Aorta (tissue), 5 donors: ENCODE data around the gene CSGALNACT2. TPM values are rescaled to one million over a fixed set of nuclear protein-coding genes. Genes with fewer than 3 reads are reported as not detected.

ENCODE experiments used
- ATAC-seq: fragments of 200-7000 bp; cut with Tn5 transposase; one replicate; pipeline ENCODE4 v1.9.1; 2022; ENCODE audit warnings: moderate library complexity; ENCODE audit not compliant: low FRiP score
- DNase-seq, 2 donors: peaks; one replicate each; pipeline ENCODE4 v3.0.0-alpha.2; 2020
- H3K27ac ChIP-seq, 2 donors: one replicate each; pipeline ENCODE4 v1.5.1; 2013; ENCODE audit warnings: low read length in 2 of 2, mild to moderate bottlenecking in 2 of 2, moderate library complexity in 2 of 2, control low read depth in 1 of 2, inconsistent platforms in 1 of 2, low read depth in 1 of 2
- H3K27me3 ChIP-seq, 2 donors: one replicate each; pipeline ENCODE4 v1.6.1; 2013; ENCODE audit warnings: control low read depth in 1 of 2, low read length in 1 of 2, mild to moderate bottlenecking in 1 of 2, moderate library complexity in 1 of 2; ENCODE audit not compliant: insufficient read depth in 2 of 2, control insufficient read depth in 1 of 2
- H3K36me3 ChIP-seq, 2 donors: one replicate each; pipeline ENCODE4 v1.6.1; 2013; ENCODE audit warnings: control low read depth in 1 of 2, low read length in 1 of 2, mild to moderate bottlenecking in 1 of 2; ENCODE audit not compliant: insufficient read depth in 2 of 2, control insufficient read depth in 1 of 2
- H3K4me1 ChIP-seq, 2 donors: one replicate each; pipeline ENCODE4 v1.6.1; 2013; ENCODE audit warnings: low read length in 2 of 2, control low read depth in 1 of 2, mild to moderate bottlenecking in 1 of 2, moderate library complexity in 1 of 2; ENCODE audit not compliant: insufficient read depth in 2 of 2, control insufficient read depth in 1 of 2
- H3K4me3 ChIP-seq, 2 donors: one replicate each; pipeline ENCODE4 v1.5.1; 2013; ENCODE audit warnings: low read length in 2 of 2, control low read depth in 1 of 2, mild to moderate bottlenecking in 1 of 2
- H3K9me3 ChIP-seq: one replicate; pipeline ENCODE4 v1.6.1; 2013; ENCODE audit warnings: mild to moderate bottlenecking, low read length; ENCODE audit not compliant: control insufficient read depth
- WGBS, 2 donors: extraction: QIAGEN DNeasy Blood & Tissue Kit; methylation state at CpG; one replicate each; pipeline ENCODE4 v1.1.7; 2013; 5-methylcytosine and 5-hydroxymethylcytosine counted together
- intact Hi-C, 2 donors: fragments of 100-400 bp; cut with DNase I; formaldehyde crosslinking; loops; one replicate each; pipeline versions ENCODE4 v1.14.2 to v1.15.0; 2022
- polyA plus RNA-seq, 2 donors: library from polyadenylated mRNA; stranded (reverse); fragments of 200-250 nt; gene quantifications; one replicate each; pipeline ENCODE4 v1.2.3, GENCODE V29; 2013
- total RNA-seq, 2 donors: library from RNA; stranded (reverse); fragmentation: NEBNext Ultra II Directional; extraction: Animal tissue kit (Norgen Biotek cat#: 25700); gene quantifications; one replicate each; pipeline ENCODE4 v1.2.1, GENCODE V29; 2021
- donor health status: healthy with polysubstance abuse.
- donor health status: Bipolar disorder and iron deficiency.
- donor health status: DM: no; HTN: no; CAD: no.
- donor health status: DM: no; HTN: no; CAD: no.
- donor health status: DM: yes; HTN: yes; CAD: no.

CSGALNACT2 gene
- total and polyA plus RNA-seq, 4 donors: 18.2 to 35.8 (median 26.4) TPM

GRCh38 chr10:43132867-43133787 is 5.1 kb upstream of the CSGALNACT2 start:
- H3K27ac ChIP-seq: no peak overlapping the region
- ATAC-seq: no peak
- no peaks in the 10 kb centered on the region for H3K36me3 ChIP-seq
- H3K4me3 ChIP-seq: no peak overlapping the region
- no peaks in the 10 kb centered on the region for H3K9me3 ChIP-seq
- no peak for DNase-seq
- H3K4me1 ChIP-seq: no peaks in the 10 kb centered on the region
- WGBS, 2 donors: 76 to 85% methylated on average over 3 of the region's 3 CpGs
- H3K27me3 ChIP-seq: no peaks in the 10 kb centered on the region
- intact Hi-C loops: loop anchor here in 1 of 2 donors (10.0 kb wide), 1 partner anchor 348 kb away; the partner anchor contains the start of gene BMS1

GRCh38 chr10:43134126-43134905 is 3.9 kb upstream of the CSGALNACT2 start:
- H3K9me3 ChIP-seq: no peaks in the 10 kb centered on the region
- intact Hi-C loops: loop anchor here in 1 of 2 donors (10.0 kb wide), 1 partner anchor 350 kb away; the partner anchor contains the start of gene BMS1

DNA sequence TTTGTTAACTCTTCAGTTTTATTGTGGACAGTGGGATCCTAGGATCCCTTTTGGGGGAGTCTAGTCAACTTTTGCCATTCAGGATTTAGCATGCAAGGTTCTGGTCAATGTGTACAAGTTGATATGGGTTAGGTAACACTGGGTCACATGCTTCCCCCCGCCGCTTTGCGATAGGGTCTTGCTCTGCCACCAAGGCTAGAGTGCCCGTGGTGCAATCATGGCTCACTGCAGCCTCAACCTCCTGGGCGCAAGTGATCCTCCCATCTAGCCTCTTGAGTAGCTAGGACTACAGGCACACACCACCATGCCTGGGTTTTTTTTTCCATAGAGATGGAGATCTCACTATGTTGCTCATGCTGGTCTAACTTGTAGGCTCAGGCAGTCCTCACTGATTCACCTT is 3.2 kb upstream of the CSGALNACT2 start:
- Histone ChIP-seq H3K27me3 (no peaks in the 10 kb centered on the region), H3K4me1 (no peaks in the 10 kb centered on the region), H3K4me3 (no peak overlapping the region), H3K27ac (no peak overlapping the region), H3K9me3 (no peaks in the 10 kb centered on the region), H3K36me3 (no peaks in the 10 kb centered on the region)
- intact Hi-C loops: loop anchor here in 1 of 2 donors (10.0 kb wide), 1 partner anchor 350 kb away; the partner anchor contains the start of gene BMS1
- WGBS, 2 donors: 87 to 97% methylated on average over 5 of the region's 5 CpGs
- ATAC-seq: no peak
- no peak for DNase-seq

More at GRCh38 chr10:43134126-43134905, 3.9 kb upstream of the CSGALNACT2 start:
- WGBS, 2 donors: 94 to 95% methylated on average over 5 of the region's 5 CpGs
- Histone ChIP-seq H3K36me3 (no peaks in the 10 kb centered on the region), H3K27me3 (no peaks in the 10 kb centered on the region), H3K4me1 (no peaks in the 10 kb centered on the region), H3K27ac (no peak overlapping the region), H3K4me3 (no peak overlapping the region)
- ATAC-seq (no peak), DNase-seq (no peak)

DNA sequence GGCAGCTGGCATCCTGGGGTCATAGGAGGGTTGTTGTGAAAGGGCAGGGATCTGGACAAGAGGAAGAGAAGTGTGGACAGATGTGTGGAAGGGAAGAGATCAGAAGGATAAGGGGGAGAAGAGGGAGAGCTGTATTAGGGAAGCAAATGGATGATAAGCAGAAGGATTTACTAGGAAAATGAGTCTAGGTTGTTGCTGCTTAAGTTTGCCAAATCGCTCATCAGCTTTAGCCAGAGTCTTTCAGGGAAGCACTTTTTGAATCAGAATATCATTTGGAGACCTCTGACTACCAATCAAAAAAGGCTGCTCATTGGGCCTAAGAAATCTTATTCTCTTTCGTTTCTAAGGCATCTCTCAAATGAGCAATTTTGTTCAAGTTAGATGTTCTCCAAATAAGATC is 2.6 kb upstream of the CSGALNACT2 start:
- ATAC-seq: no peak
- Histone ChIP-seq H3K4me1 (no peaks in the 10 kb centered on the region), H3K9me3 (no peaks in the 10 kb centered on the region), H3K4me3 (no peak overlapping the region), H3K27ac (no peak overlapping the region), H3K27me3 (no peaks in the 10 kb centered on the region), H3K36me3 (no peaks in the 10 kb centered on the region)
- WGBS, 2 donors: 94 to 96% methylated on average over 2 of the region's 2 CpGs
- DNase-seq: no peak
- intact Hi-C loops: loop anchor here in 1 of 2 donors (10.0 kb wide), 1 partner anchor 351 kb away; the partner anchor contains the start of gene BMS1

DNA sequence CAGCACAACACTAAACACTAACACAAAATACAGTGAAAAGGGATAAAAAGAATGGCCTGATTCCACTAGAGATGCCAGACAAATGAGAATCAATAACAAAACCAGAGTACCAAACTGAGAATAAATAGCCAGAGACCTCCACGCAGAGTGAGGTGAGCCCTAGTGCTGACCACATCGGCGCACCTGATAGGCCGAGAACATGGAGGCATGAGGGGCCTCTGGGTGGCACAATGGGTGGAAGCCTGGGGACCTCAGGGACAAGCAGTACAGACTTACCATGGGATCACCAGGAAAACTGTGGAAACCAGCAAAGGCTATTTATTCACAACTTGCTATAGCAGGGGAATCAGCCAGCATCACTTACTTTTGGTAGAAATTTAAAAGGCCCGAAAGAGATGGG is 1.8 kb upstream of the CSGALNACT2 start:
- Histone ChIP-seq H3K4me3 (no peak overlapping the region), H3K9me3 (no peaks in the 10 kb centered on the region), H3K4me1 (no peaks in the 10 kb centered on the region), H3K36me3 (no peaks in the 10 kb centered on the region), H3K27ac (no peak overlapping the region), H3K27me3 (no peaks in the 10 kb centered on the region)
- 96 to 97% methylated on average over 5 of the region's 5 CpGs for WGBS, 2 donors
- ATAC-seq: no peak
- DNase-seq: no peak
- intact Hi-C loops: loop anchor here in 1 of 2 donors (10.0 kb wide), 1 partner anchor 352 kb away; the partner anchor contains the start of gene BMS1

GRCh38 chr10:43136995-43137716 is 1.1 kb upstream of the CSGALNACT2 start:
- no peaks in the 10 kb centered on the region for H3K27me3 ChIP-seq
- H3K4me1 ChIP-seq: no peaks in the 10 kb centered on the region
- ATAC-seq: no peak
- peak overlapping the region; percentile 88 to 89 for H3K27ac ChIP-seq
- H3K4me3 ChIP-seq: peak overlapping the region; percentile 89 to 96
- no peak for DNase-seq
- intact Hi-C loops: loop anchor here in 1 of 2 donors (10.0 kb wide), 1 partner anchor 352 kb away; the partner anchor contains the start of gene BMS1
- no peaks in the 10 kb centered on the region for H3K9me3 ChIP-seq
- H3K36me3 ChIP-seq: no peaks in the 10 kb centered on the region
- WGBS, 2 donors: 32 to 37% methylated on average over 27 of the region's 27 CpGs

- ATAC-seq: peak; percentile 82
- DNase-seq: peak; percentile 68 to 89
- no peaks in the 10 kb centered on the region for H3K9me3 ChIP-seq
Observed at GRCh38 chr10:43137717-43138020, 576 bp upstream of the CSGALNACT2 start.

GRCh38 chr10:43138757-43139241 is 554 bp downstream of the CSGALNACT2 start:
- Histone ChIP-seq H3K27ac (peak overlapping the region; percentile 82 to 89), H3K4me1 (no peaks in the 10 kb centered on the region), H3K36me3 (no peaks in the 10 kb centered on the region), H3K9me3 (no peaks in the 10 kb centered on the region), H3K27me3 (no peaks in the 10 kb centered on the region), H3K4me3 (peak overlapping the region; percentile 89 to 96)
- peak; percentile 33 for ATAC-seq
- WGBS, 2 donors: 0 to 1% methylated on average over 22 of the region's 22 CpGs
- intact Hi-C loops: loop anchor here in 1 of 2 donors (10.0 kb wide), 1 partner anchor 354 kb away; the partner anchor contains the start of gene BMS1
- DNase-seq: peak in 1 of 2 donors; percentile 56

More at GRCh38 chr10:43137717-43138020, 576 bp upstream of the CSGALNACT2 start:
- Histone ChIP-seq H3K4me1 (no peaks in the 10 kb centered on the region), H3K36me3 (no peaks in the 10 kb centered on the region), H3K27me3 (no peaks in the 10 kb centered on the region), H3K27ac (peak overlapping the region; percentile 88 to 89), H3K4me3 (peak overlapping the region; percentile 89 to 96)
- intact Hi-C loops: loop anchor here in 1 of 2 donors (10.0 kb wide), 1 partner anchor 353 kb away; the partner anchor contains the start of gene BMS1
- WGBS, 2 donors: 0 to 1% methylated on average over 16 to 30 of the region's 30 CpGs
